GM23338 (cell line): Measurements from ENCODE around the gene ARRDC2. TPM values are rescaled to one million over a fixed set of nuclear protein-coding genes. Genes with fewer than 3 reads are reported as not detected.

ENCODE experiments used
- ATAC-seq: fragments of 200-7000 bp; cut with Tn5 transposase; 3 replicates; pipeline ENCODE4 v1.9.1; 2020
- DNase-seq: peaks from one replicate; pipeline ENCODE4 v3.0.0-alpha.2; 2015; ENCODE audit warnings: low spot score
- H2AFZ ChIP-seq: fragments of 200-600 bp; sonication (generic); 2 replicates; pipeline ENCODE4 v1.8.0; 2016; ENCODE audit warnings: antibody characterized with exemption, mild to moderate bottlenecking, moderate library complexity
- H3F3A ChIP-seq: fragments of 200-600 bp; sonication (generic); replicated peaks from 2 replicates; pipeline ENCODE4 v1.8.0; 2017; ENCODE audit warnings: antibody characterized with exemption, mixed run types, low read depth
- H3K27ac ChIP-seq: fragments of 200-600 bp; sonication (generic); 2 replicates; pipeline ENCODE4 v1.6.1; 2016; ENCODE audit warnings: low read depth
- H3K27me3 ChIP-seq: fragments of 200-600 bp; sonication (generic); 2 replicates; pipeline ENCODE4 v1.8.0; 2016; ENCODE audit warnings: mild to moderate bottlenecking, mixed run types, moderate library complexity; ENCODE audit not compliant: insufficient read depth
- H3K36me3 ChIP-seq: fragments of 200-600 bp; sonication (generic); 2 replicates; pipeline ENCODE4 v1.8.0; 2016; ENCODE audit warnings: mild to moderate bottlenecking; ENCODE audit not compliant: insufficient read depth
- H3K4me1 ChIP-seq: fragments of 200-600 bp; sonication (generic); 2 replicates; pipeline ENCODE4 v1.8.0; 2016; ENCODE audit warnings: mild to moderate bottlenecking, moderate library complexity; ENCODE audit not compliant: insufficient read depth
- H3K4me2 ChIP-seq: fragments of 200-600 bp; sonication (generic); 2 replicates; pipeline ENCODE4 v1.7.1; 2017; ENCODE audit warnings: mixed run types
- H3K4me3 ChIP-seq: fragments of 200-600 bp; sonication (generic); 2 replicates; pipeline ENCODE4 v1.6.1; 2016; ENCODE audit warnings: mixed run types
- H3K79me2 ChIP-seq: fragments of 200-600 bp; sonication (generic); replicated peaks from 2 replicates; pipeline ENCODE4 v1.8.0; 2017; ENCODE audit warnings: mild to moderate bottlenecking; ENCODE audit not compliant: insufficient read depth
- H3K9me2 ChIP-seq: fragments of 200-600 bp; sonication (generic); 2 replicates; pipeline ENCODE4 v1.8.0; 2017; ENCODE audit not compliant: insufficient read depth
- H4K20me1 ChIP-seq: fragments of 200-600 bp; sonication (generic); replicated peaks from 2 replicates; pipeline ENCODE4 v1.8.0; 2017; ENCODE audit warnings: mild to moderate bottlenecking; ENCODE audit not compliant: insufficient read depth
- H3K27ac Mint-ChIP-seq: 2 replicates; pipeline ENCODE4 v1.8.0; 2020; ENCODE audit warnings: inconsistent platforms, mild to moderate bottlenecking, moderate library complexity, mixed read lengths
- H3K27me3 Mint-ChIP-seq: 3 replicates; pipeline ENCODE4 v1.8.0; 2022; ENCODE audit warnings: low read depth, mild to moderate bottlenecking, moderate library complexity, mixed read lengths, inconsistent platforms; ENCODE audit not compliant: insufficient read depth, poor library complexity
- H3K36me3 Mint-ChIP-seq: 3 replicates; pipeline ENCODE4 v1.8.0; 2021; ENCODE audit warnings: low read depth, mild to moderate bottlenecking, inconsistent platforms, moderate library complexity, mixed read lengths
- H3K4me1 Mint-ChIP-seq: 3 replicates; pipeline ENCODE4 v1.8.0; 2020; ENCODE audit warnings: mild to moderate bottlenecking, inconsistent platforms, mixed read lengths
- H3K4me3 Mint-ChIP-seq: 3 replicates; pipeline ENCODE4 v1.8.0; 2021; ENCODE audit warnings: moderate library complexity, mild to moderate bottlenecking, inconsistent platforms, mixed read lengths
- H3K9me3 Mint-ChIP-seq: 3 replicates; pipeline ENCODE4 v1.8.0; 2020; ENCODE audit warnings: moderate library complexity, mild to moderate bottlenecking, inconsistent platforms, mixed read lengths
- CREB1 ChIP-seq: fragments of 250-450 bp; sonication (Bioruptor Pico); IDR thresholded peaks from 2 replicates; pipeline ENCODE4 v1.5.0; 2020; ENCODE audit warnings: low read depth, mild to moderate bottlenecking, moderate library complexity
- CTCF ChIP-seq, 2 experiments: fragments of 200-600 bp in 1 of 2; sonication (generic) in 1 of 2; conservative IDR thresholded peaks; 2 replicates each; pipeline versions ENCODE4 v1.5.1 to v1.6.1; 2016 to 2017; ENCODE audit warnings: antibody characterized with exemption in 2 of 2, low read depth in 2 of 2, mild to moderate bottlenecking in 2 of 2, moderate library complexity in 1 of 2
- ETS1 ChIP-seq: IDR thresholded peaks from 2 replicates; pipeline ENCODE4 v1.6.1; 2016; ENCODE audit warnings: antibody characterized with exemption
- EZH2 ChIP-seq: fragments of 200-600 bp; sonication (generic); IDR thresholded peaks from one replicate; pipeline ENCODE4 v1.8.0; 2017; ENCODE audit warnings: antibody characterized with exemption, mild to moderate bottlenecking, low read depth; ENCODE audit not compliant: unreplicated experiment
- JUNB ChIP-seq: IDR thresholded peaks from one replicate; pipeline ENCODE4 v1.6.1; 2016; ENCODE audit warnings: antibody characterized with exemption; ENCODE audit not compliant: unreplicated experiment
- NANOG ChIP-seq: IDR thresholded peaks from 2 replicates; pipeline ENCODE4 v1.6.1; 2016; ENCODE audit warnings: antibody characterized with exemption, borderline replicate concordance
- POLR2AphosphoS5 ChIP-seq: IDR thresholded peaks from 2 replicates; pipeline ENCODE4 v1.6.1; 2016; ENCODE audit warnings: antibody characterized with exemption, low read depth
- REST ChIP-seq: IDR thresholded peaks from one replicate; pipeline ENCODE4 v1.6.1; 2018; ENCODE audit warnings: antibody characterized with exemption; ENCODE audit not compliant: unreplicated experiment
- STAT1 ChIP-seq: IDR thresholded peaks from one replicate; pipeline ENCODE4 v1.6.1; 2016; ENCODE audit warnings: antibody characterized with exemption; ENCODE audit not compliant: unreplicated experiment
- ZNF114 ChIP-seq: fragments of 250-450 bp; sonication (Bioruptor Pico); IDR thresholded peaks from 2 replicates; pipeline ENCODE4 v1.5.0; 2020; ENCODE audit warnings: mild to moderate bottlenecking, moderate library complexity
- ZNF331 ChIP-seq: fragments of 250-450 bp; sonication (Bioruptor Pico); IDR thresholded peaks from 2 replicates; pipeline ENCODE4 v1.5.0; 2020; ENCODE audit warnings: low read depth, mild to moderate bottlenecking, moderate library complexity
- polyA plus RNA-seq: library from polyadenylated mRNA; unstranded; fragments of >200 nt; fragmentation: Nextera tagmentation; extraction: Ambion mirVana; gene quantifications from 2 replicates; pipeline ENCODE4 v1.2.1, GENCODE V29; 2016
- total RNA-seq: library from RNA; depleted of rRNA; stranded (reverse); fragments of >200 nt; shearing (Covaris generic); gene quantifications from 2 replicates; pipeline ENCODE4 v1.2.3, GENCODE V29; 2014

ARRDC2 gene
- total and polyA plus RNA-seq, 2 experiments from 2014 or later: 2.4 to 7.1 TPM

- H3K4me3 ChIP-seq: peak overlapping the region; percentile 54; the same call in 1 of the 2 replicates
- Mint-ChIP-seq H3K27me3 (peaks cover 21% of the 10 kb centered on the region), H3K36me3 (no peaks in the 10 kb centered on the region), H3K4me1 (peaks cover 17% of the 10 kb centered on the region), H3K4me3 (peak overlapping the region; percentile 68), H3K27ac (no peak overlapping the region), H3K9me3 (no peaks in the 10 kb centered on the region; the same call in 2 of the 3 replicates)
- no peaks in the 10 kb centered on the region; the same call in 1 of the 2 replicates for H4K20me1 ChIP-seq
- peaks cover 13% of the 10 kb centered on the region; the same call in 1 of the 2 replicates for H3K27me3 ChIP-seq
- no peak for ATAC-seq
- H3K4me2 ChIP-seq: peak overlapping the region; percentile 83; the same call in 1 of the 2 replicates
- no peaks in the 10 kb centered on the region for H3K79me2 ChIP-seq
- TF ChIP-seq ZNF114 (CRISPR knock-in tag) (no peak), JUNB (no peak), CTCF (conservative IDR thresholded peaks at IDR 0.05; ENCODE audit: low read depth in 2 of 2) (no peak), STAT1 (no peak)
- no peaks in the 10 kb centered on the region for H3K36me3 ChIP-seq
- no peaks in the 10 kb centered on the region for H3K9me2 ChIP-seq
- H3K27ac ChIP-seq: no peak overlapping the region
- H3K4me1 ChIP-seq: peaks cover 11% of the 10 kb centered on the region; the same call in 1 of the 2 replicates
- peaks cover 5% of the 10 kb centered on the region; the same call in 1 of the 2 replicates for H3F3A ChIP-seq
- H2AFZ ChIP-seq: 0 out of 2 replicates have a peak overlapping the region, but pooled peaks have one; percentile 87
- DNase-seq: no peak
Observed at GRCh38 chr19:17966129-17966483, 41.9 kb upstream of the ARRDC2 start.

GRCh38 chr19:17966550-17967256 is 41.3 kb upstream of the ARRDC2 start, which contains the start of gene KCNN1:
TSS of gene KCNN1 (plus strand) at chr19:17967107. CDS start at chr19:17973889, 6,782 bp downstream.
- peak within 1 kb of the TSS; percentile 83 for H3K4me3 ChIP-seq
- peak; percentile 57 for ATAC-seq
- peaks cover 21% of the 10 kb centered on the region for H3K27me3 Mint-ChIP-seq
- H2AFZ ChIP-seq: peak within 1 kb of the TSS; percentile 87
- H3F3A ChIP-seq: peaks cover 5% of the 10 kb centered on the region; the same call in 1 of the 2 replicates
- H3K36me3 Mint-ChIP-seq: no peaks in the 10 kb centered on the region
- no peaks in the 10 kb centered on the region for H3K79me2 ChIP-seq
- no peaks in the 10 kb centered on the region; the same call in 1 of the 2 replicates for H4K20me1 ChIP-seq
- H3K9me2 ChIP-seq: no peaks in the 10 kb centered on the region
- TF ChIP-seq EZH2 (no peak), ETS1 (no peak), ZNF331 (CRISPR knock-in tag) (no peak), NANOG (no peak), CREB1 (no peak), STAT1 (no peak), POLR2AphosphoS5 (peak; percentile 42; the same call in 1 of the 2 replicates), REST (no peak)
- peaks cover 13% of the 10 kb centered on the region; the same call in 1 of the 2 replicates for H3K27me3 ChIP-seq
- H3K27ac ChIP-seq: no peak within 1 kb of the TSS
- peak; percentile 85 for DNase-seq
- peaks cover 16% of the 10 kb centered on the region for H3K4me1 Mint-ChIP-seq
- peaks cover 10% of the 10 kb centered on the region; the same call in 1 of the 2 replicates for H3K4me1 ChIP-seq
- no peak within 1 kb of the TSS for H3K27ac Mint-ChIP-seq
- no peaks in the 10 kb centered on the region; the same call in 2 of the 3 replicates for H3K9me3 Mint-ChIP-seq
- H3K4me2 ChIP-seq: peak within 1 kb of the TSS; percentile 89
- H3K36me3 ChIP-seq: no peaks in the 10 kb centered on the region
- peak within 1 kb of the TSS; percentile 84 for H3K4me3 Mint-ChIP-seq
